ENCODE data around the gene UVRAG.

DNA sequence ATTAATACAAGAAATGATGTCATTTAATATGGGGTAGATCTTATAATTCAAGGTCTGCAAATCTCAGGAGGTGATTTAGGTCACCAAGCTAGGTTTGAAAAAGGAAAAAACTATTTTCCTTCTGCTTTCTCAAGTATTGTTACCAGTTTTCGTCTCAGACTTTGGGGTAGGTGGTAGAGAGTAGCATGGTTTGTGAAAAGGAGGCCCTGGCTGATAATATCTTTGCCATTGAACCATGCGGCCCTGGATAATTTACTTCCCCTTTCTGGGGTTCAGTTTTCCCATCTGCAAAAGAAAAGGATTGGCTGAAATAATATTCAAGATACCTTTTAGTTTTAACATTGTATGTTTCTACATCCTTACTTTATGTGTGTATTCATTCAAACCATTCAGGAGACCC lies 299.2 kb downstream of the UVRAG start:
- no peak for TF ChIP-seq POLR2A (IDR thresholded peaks at IDR 0.05; ENCODE audit: low read length)
- TF ChIP-seq GATA1 (IDR thresholded peaks at IDR 0.05; ENCODE audit: low read depth, low read length) = no peak
